HT-29 (cell line): ENCODE measurements around the gene TRIM33. TPM values are rescaled to one million over a fixed set of nuclear protein-coding genes. Genes with fewer than 3 reads are reported as not detected.
A peak's percentile ranks its signal among the peaks of the same experiment; 100 is the strongest.

ENCODE experiments used
- DNase-seq: peaks from one replicate; pipeline ENCODE4 v3.0.0-alpha.2; 2015; ENCODE audit warnings: low spot score
- small RNA-seq: library from RNA; depleted of rRNA; stranded (forward); fragments of <200 nt; gene quantifications from one replicate; pipeline ENCODE3, GENCODE V24; 2014
- total RNA-seq: library from RNA; depleted of rRNA; stranded (reverse); fragments of >200 nt; shearing (Covaris generic); gene quantifications from 2 replicates; pipeline ENCODE4 v1.2.3, GENCODE V29; 2014; rRNA removed

Gene TRIM33
- total RNA-seq, 1 experiment from 2014 or later = 33.3 TPM

DNA sequence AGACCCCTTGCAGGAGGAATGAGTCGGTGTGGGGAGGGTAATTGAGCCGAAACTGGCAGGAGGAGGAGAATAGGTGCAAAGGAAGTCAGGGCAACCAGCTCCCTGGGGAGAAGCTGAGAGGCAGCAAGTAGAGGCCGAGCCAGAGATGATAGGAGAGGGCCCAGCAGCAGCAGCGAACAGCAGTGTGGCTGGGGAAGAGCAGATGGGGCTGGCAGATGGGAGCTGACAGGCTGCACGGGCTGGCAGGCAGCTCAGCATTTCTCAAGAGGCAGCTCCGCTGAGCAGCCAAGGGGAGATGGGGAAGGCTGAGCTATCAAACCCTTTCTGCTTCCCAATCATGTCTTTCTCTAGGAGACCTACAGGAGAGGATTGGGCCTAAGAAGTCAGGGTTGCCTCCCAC, 158.2 kb downstream of the TRIM33 start:
- DNase-seq = no peak

DNA sequence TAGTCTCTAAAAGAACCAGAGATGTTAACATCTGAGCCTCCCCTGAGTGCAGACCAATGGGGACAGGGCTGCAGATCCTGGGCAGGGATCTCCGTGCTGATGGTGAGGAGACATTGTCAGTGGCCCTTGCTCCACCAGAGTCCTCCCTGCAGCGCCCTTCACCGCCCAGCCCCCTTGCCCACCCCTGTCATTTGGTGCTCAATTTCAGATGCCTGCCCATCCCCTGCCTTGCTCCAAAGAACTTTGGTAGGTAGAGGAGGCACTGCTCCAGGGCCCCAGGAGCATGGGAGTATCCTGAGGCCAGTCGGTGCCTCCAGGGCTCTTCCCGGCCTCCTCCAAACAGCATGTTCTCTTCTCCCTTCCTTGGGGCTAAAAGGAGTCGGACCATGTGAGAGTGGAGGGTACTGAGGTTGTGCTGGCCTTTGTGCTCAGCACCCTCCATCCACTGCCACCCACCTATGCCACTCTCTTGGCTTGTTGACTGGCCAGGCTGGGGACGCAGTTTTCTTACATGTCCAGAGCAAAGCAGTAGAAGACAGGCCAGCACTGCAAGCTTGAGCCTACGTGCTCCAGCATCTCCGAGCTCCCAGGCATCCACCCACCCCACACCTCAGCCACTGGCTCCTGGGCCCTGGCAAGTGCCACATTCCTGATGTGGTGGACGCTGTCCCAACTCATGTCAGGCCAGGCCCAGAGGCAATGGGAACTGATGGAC, 160.1 kb downstream of the TRIM33 start:
- DNase-seq = no peak

DNA sequence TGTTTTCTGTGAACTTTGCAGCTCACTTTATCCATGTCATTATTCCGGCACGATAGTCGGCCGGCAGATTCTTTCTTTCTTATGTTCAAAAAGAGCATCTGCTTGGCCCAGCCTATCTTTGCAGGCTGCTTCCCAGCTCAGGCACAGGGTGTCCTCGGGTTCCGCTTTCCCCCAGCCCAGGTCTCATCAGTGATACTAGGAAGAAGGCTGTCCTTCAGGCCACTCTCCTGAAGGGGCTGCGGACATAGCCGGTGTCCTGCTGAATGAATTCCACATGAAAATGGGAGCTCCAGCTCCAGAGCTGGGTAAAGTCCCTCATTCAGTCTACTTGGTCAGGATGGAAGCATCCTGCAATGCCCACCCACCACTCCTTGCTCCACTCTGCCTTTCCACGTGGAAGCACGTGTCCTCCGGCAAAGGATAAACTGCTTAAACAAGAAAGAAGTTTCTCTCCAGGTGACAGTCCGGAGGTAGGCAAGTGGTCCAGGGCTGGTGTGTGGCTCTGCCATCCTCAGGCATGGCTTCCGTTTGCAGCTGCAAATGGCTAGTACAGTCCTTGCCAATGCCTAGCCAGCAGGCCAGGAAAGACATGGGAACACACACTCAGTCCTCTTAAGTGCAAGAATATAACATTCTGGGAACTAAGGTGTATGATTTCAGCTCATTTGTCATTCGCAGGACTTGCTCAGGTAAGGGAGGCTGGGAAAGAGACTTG, 161.0 kb downstream of the TRIM33 start:
- no peak for DNase-seq

GRCh38 chr1:114347431-114348209, 163.4 kb downstream of the TRIM33 start:
- no peak for DNase-seq

GRCh38 chr1:114346480-114347029, 164.4 kb downstream of the TRIM33 start:
- peak; percentile 96 for DNase-seq

DNA sequence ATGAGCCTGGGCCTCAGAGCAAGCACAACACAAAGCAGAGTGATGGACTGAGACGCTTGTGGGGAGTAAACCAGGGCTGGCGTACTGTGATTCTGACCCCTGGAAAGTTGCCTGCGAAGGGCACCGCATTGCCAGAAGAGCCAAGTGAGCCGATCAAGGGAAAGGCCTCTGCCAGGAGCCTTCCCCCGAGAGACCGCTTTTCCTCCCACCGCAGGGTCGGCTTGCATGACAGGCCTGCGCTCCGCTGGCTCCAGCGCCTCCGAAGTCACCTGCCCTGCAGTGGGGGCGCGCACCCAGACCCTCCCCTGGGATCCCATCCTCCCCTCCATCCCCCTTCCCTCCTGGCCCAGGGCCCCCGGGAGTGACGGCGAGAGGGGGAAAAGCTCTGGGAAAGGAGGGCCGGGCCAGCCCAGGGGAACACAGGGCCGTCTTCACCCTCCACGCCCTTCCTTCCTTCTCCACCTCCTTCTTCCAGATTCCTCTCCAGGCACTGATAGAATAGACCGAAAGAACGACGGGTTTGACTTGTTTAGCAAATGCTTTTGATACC, 165.0 kb downstream of the TRIM33 start:
- no peak for DNase-seq

DNA sequence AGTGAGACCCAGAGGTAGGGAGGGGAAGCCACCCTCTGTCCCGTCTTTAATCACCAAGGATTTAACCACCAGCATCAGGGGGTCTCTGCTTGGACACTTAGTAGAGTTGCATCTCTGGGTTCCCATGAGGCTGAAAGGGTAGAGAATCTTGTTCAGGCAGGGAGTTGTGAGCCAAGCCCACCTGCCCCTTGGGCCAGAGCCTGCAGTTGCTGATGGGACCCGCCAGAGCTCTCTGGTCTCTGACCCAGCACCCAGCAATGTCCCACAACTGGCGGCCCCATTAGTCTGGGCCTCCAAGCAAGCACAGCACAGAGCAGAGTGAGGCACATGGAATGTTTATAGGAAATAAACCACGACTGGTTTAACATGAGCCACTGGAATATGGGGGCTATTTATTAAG, 166.3 kb downstream of the TRIM33 start:
- no peak for DNase-seq

Small RNA genes lying within 50 kb of the gene (small RNA-seq; reads per million reads assigned to genes)
- not detected for gene RF00019

Other genes with a start within 250 kb of the TRIM33 start
- 18.6 and 19.4 TPM in 2 replicates for gene BCAS2, start 70.4 kb upstream of the TRIM33 start, total RNA-seq
- gene DENND2C, start 158.8 kb upstream of the TRIM33 start, total RNA-seq = not detected in 2 replicates
- not detected in 2 replicates for gene AMPD1, start 184.3 kb upstream of the TRIM33 start, total RNA-seq
- gene NRAS, start 205.6 kb upstream of the TRIM33 start, total RNA-seq = 20.9 and 22.6 TPM in 2 replicates
- gene CSDE1, start 246.8 kb upstream of the TRIM33 start, total RNA-seq = 196 and 200 TPM in 2 replicates